ENCODE data around the gene EXOSC2.

Gene EXOSC2

DNA sequence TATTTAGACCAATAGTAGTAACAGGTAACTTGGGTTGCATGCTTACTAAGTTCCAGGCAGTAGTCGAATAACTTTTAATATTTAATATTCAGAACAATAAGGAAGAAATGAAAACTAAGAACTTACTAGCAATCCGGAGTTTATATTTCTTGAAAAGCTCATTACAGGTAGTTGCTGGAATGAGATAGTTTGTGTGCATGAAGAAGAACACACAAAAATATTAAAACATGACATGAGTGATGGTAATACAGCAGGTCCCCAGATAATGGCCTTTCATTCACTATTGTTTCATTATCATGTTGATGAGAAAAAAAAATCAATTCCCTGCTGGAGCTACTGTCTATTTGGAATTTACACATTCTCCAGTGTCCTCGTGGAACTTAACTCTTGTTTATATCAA is 44.7 kb downstream of the EXOSC2 start:
- H3K4me1 ChIP-seq (ENCODE audit: control insufficient read depth, insufficient read depth, low read depth, low read length): peaks cover 3% of the 10 kb centered on the region
- H3K23ac ChIP-seq (ENCODE audit: low read length in 2 of 2): no peak overlapping the region
- H2AFZ ChIP-seq (ENCODE audit: low read depth, low read length): no peak overlapping the region
- H3K36me3 ChIP-seq (ENCODE audit: control insufficient read depth in 1 of 2, insufficient read depth in 2 of 2, low read depth in 1 of 2, low read length in 2 of 2): peaks cover 0 to 5% of the 10 kb centered on the region in 2 experiments
- no peak for DNase-seq
- H2BK5ac ChIP-seq (ENCODE audit: low read depth, low read length, poor library complexity, severe bottlenecking): no peak overlapping the region
- H3K18ac ChIP-seq (ENCODE audit: low read depth in 1 of 2, low read length in 2 of 2): no peak overlapping the region
- H3K14ac ChIP-seq (ENCODE audit: low read length in 2 of 2): no peak overlapping the region
- H3K9ac ChIP-seq (ENCODE audit: low read length): no peak overlapping the region
- H3K9me3 ChIP-seq (ENCODE audit: control insufficient read depth, low read length): no peaks in the 10 kb centered on the region
- no peak overlapping the region for H4K91ac ChIP-seq (ENCODE audit: low read length)
- no peaks in the 10 kb centered on the region for H3K27me3 ChIP-seq (ENCODE audit: control insufficient read depth in 1 of 2, insufficient read depth in 1 of 2, low read length in 2 of 2)
- H2BK120ac ChIP-seq (ENCODE audit: low read depth, low read length): no peak overlapping the region
- H3K4me2 ChIP-seq (ENCODE audit: low read length, poor library complexity, severe bottlenecking): no peak overlapping the region
- H3K4ac ChIP-seq (ENCODE audit: low read depth in 1 of 2, low read length in 2 of 2): no peak overlapping the region
- H4K8ac ChIP-seq (ENCODE audit: low read length): no peak overlapping the region
- H2AK5ac ChIP-seq (ENCODE audit: low read length, severe bottlenecking): no peak overlapping the region
- no peak overlapping the region for H2BK15ac ChIP-seq (ENCODE audit: low read depth, poor library complexity, severe bottlenecking)
- WGBS: no CpG with 5 or more reads among the region's 3 CpGs
- H3K79me1 ChIP-seq (replicated peaks; ENCODE audit: low read length, poor library complexity, severe bottlenecking): peaks cover 25% of the 10 kb centered on the region
- no peak overlapping the region for H3K4me3 ChIP-seq (ENCODE audit: insufficient read depth in 1 of 2, low read depth in 1 of 2, low read length in 2 of 2)
- H3K27ac ChIP-seq (ENCODE audit: low read length, poor library complexity, severe bottlenecking): no peak overlapping the region
- H2BK12ac ChIP-seq (ENCODE audit: low read length in 2 of 2): no peak overlapping the region

DNA sequence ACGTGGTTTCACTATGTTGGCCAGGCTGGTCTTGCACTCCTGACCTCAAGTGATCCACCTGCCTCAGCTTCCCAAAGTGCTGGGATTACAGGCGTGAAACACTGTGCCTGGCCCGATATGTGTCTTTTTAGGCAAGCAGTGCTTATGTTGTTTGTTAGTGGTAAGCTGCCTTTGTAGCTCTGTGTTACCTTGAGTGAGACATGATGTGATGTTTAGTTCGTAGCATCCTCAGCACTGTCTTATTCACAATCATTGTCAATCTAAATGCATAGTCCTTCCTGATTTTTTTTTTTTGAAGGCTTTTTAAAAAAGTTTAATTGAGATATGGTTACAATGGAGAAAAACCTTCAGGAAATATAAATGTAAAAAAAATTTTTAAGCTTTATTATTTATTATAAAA is 45.5 kb downstream of the EXOSC2 start:
- H2BK15ac ChIP-seq (ENCODE audit: low read depth, poor library complexity, severe bottlenecking): no peak overlapping the region
- H3K4me3 ChIP-seq (ENCODE audit: insufficient read depth in 1 of 2, low read depth in 1 of 2, low read length in 2 of 2): no peak overlapping the region
- peaks cover 3% of the 10 kb centered on the region for H3K4me1 ChIP-seq (ENCODE audit: control insufficient read depth, insufficient read depth, low read depth, low read length)
- H3K14ac ChIP-seq (ENCODE audit: low read length in 2 of 2): no peak overlapping the region
- no peak overlapping the region for H3K23ac ChIP-seq (ENCODE audit: low read length in 2 of 2)
- H2BK12ac ChIP-seq (ENCODE audit: low read length in 2 of 2): no peak overlapping the region
- H4K8ac ChIP-seq (ENCODE audit: low read length): no peak overlapping the region
- H3K9me3 ChIP-seq (ENCODE audit: control insufficient read depth, low read length): no peaks in the 10 kb centered on the region
- H3K9ac ChIP-seq (ENCODE audit: low read length): no peak overlapping the region
- no peak overlapping the region for H2AFZ ChIP-seq (ENCODE audit: low read depth, low read length)
- H3K4me2 ChIP-seq (ENCODE audit: low read length, poor library complexity, severe bottlenecking): no peak overlapping the region
- H3K36me3 ChIP-seq (ENCODE audit: control insufficient read depth in 1 of 2, insufficient read depth in 2 of 2, low read depth in 1 of 2, low read length in 2 of 2): peaks cover 0 to 5% of the 10 kb centered on the region in 2 experiments
- no peak overlapping the region for H4K91ac ChIP-seq (ENCODE audit: low read length)
- no peak overlapping the region for H2AK5ac ChIP-seq (ENCODE audit: low read length, severe bottlenecking)
- H2BK5ac ChIP-seq (ENCODE audit: low read depth, low read length, poor library complexity, severe bottlenecking): no peak overlapping the region
- 89% methylated on average over 3 of the region's 4 CpGs for WGBS
- no peak overlapping the region for H3K4ac ChIP-seq (ENCODE audit: low read depth in 1 of 2, low read length in 2 of 2)
- H3K79me1 ChIP-seq (replicated peaks; ENCODE audit: low read length, poor library complexity, severe bottlenecking): peaks cover 29% of the 10 kb centered on the region
- no peak for DNase-seq
- H2BK120ac ChIP-seq (ENCODE audit: low read depth, low read length): no peak overlapping the region
- no peak overlapping the region for H3K27ac ChIP-seq (ENCODE audit: low read length, poor library complexity, severe bottlenecking)
- H3K18ac ChIP-seq (ENCODE audit: low read depth in 1 of 2, low read length in 2 of 2): no peak overlapping the region
- H3K27me3 ChIP-seq (ENCODE audit: control insufficient read depth in 1 of 2, insufficient read depth in 1 of 2, low read length in 2 of 2): no peaks in the 10 kb centered on the region

DNA sequence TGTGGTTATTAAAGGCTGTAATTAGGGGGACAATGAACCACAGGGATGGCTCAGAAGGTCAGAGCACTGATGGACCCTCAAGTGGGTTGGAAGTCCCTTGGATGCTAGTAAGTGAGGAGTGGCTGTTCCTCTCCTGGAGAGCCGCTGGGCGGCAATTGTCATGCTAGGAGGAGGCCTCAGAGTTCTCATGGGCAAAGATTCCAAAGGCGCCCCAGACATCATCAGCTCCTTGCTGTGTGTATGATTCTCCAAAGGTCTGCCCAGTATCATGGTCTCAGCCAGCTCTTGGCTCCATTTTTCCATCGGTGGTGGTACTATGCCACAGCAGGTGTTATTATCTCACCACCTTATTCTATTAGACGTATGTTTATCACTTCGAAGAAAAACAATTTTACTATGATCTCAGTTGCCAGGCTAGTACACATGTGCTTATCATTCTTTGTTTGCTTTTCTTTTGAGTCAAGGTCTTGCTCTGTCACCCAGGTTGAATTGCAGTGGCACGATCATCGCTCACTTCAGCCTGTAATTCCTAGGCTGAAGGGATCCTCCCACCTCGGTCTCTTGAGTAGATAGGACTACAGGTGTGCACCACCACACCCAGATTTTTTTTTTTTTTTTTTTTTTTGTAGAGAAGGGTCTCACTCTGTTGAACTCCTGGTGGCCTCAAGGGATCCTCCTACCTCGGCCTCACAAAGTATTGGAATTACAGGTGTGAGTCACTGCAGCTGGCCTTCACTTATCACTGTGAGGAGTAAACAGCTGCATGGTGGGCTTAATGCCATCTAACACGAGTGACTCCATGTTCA is 46.8 kb downstream of the EXOSC2 start:
- 95% methylated on average over 10 of the region's 11 CpGs for WGBS
- Histone ChIP-seq H3K9me3 (ENCODE audit: control insufficient read depth, low read length) (no peaks in the 10 kb centered on the region), H3K36me3 (ENCODE audit: control insufficient read depth in 1 of 2, insufficient read depth in 2 of 2, low read depth in 1 of 2, low read length in 2 of 2) (peaks cover 0 to 5% of the 10 kb centered on the region in 2 experiments), H3K79me1 (replicated peaks; ENCODE audit: low read length, poor library complexity, severe bottlenecking) (peaks cover 29% of the 10 kb centered on the region), H2BK5ac (ENCODE audit: low read depth, low read length, poor library complexity, severe bottlenecking) (no peak overlapping the region), H2BK15ac (ENCODE audit: low read depth, poor library complexity, severe bottlenecking) (no peak overlapping the region), H3K4me3 (ENCODE audit: insufficient read depth in 1 of 2, low read depth in 1 of 2, low read length in 2 of 2) (no peak overlapping the region), H4K91ac (ENCODE audit: low read length) (no peak overlapping the region), H3K9ac (ENCODE audit: low read length) (no peak overlapping the region), H3K27me3 (ENCODE audit: control insufficient read depth in 1 of 2, insufficient read depth in 1 of 2, low read length in 2 of 2) (no peaks in the 10 kb centered on the region), H3K14ac (ENCODE audit: low read length in 2 of 2) (no peak overlapping the region), H2AK5ac (ENCODE audit: low read length, severe bottlenecking) (no peak overlapping the region), H3K4me2 (ENCODE audit: low read length, poor library complexity, severe bottlenecking) (no peak overlapping the region), H3K27ac (ENCODE audit: low read length, poor library complexity, severe bottlenecking) (no peak overlapping the region), H3K18ac (ENCODE audit: low read depth in 1 of 2, low read length in 2 of 2) (no peak overlapping the region), H3K4me1 (ENCODE audit: control insufficient read depth, insufficient read depth, low read depth, low read length) (peaks cover 4% of the 10 kb centered on the region), H2BK12ac (ENCODE audit: low read length in 2 of 2) (no peak overlapping the region), H4K8ac (ENCODE audit: low read length) (peak overlapping the region; percentile 36), H3K23ac (ENCODE audit: low read length in 2 of 2) (no peak overlapping the region), H3K4ac (ENCODE audit: low read depth in 1 of 2, low read length in 2 of 2) (no peak overlapping the region), H2BK120ac (ENCODE audit: low read depth, low read length) (no peak overlapping the region), H2AFZ (ENCODE audit: low read depth, low read length) (no peak overlapping the region)
- no peak for DNase-seq

DNA sequence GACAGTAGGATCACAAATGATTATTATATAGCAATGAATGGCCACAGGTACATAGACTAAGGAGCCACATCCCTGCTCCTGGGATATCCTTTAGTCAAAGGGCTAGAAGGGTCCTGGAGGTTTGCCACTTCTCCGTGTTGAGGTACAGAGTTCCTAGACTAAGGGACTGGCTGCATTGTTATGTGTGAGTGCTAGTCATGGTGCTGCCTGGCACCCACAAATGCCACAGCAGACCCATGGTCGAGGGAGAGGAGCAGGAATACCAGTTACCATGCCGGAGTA is 47.4 kb downstream of the EXOSC2 start:
- H3K4me2 ChIP-seq (ENCODE audit: low read length, poor library complexity, severe bottlenecking): no peak overlapping the region
- no peak overlapping the region for H2BK15ac ChIP-seq (ENCODE audit: low read depth, poor library complexity, severe bottlenecking)
- no peak overlapping the region for H4K91ac ChIP-seq (ENCODE audit: low read length)
- H3K14ac ChIP-seq (ENCODE audit: low read length in 2 of 2): no peak overlapping the region
- no peak overlapping the region for H2AK5ac ChIP-seq (ENCODE audit: low read length, severe bottlenecking)
- no peaks in the 10 kb centered on the region for H3K27me3 ChIP-seq (ENCODE audit: control insufficient read depth in 1 of 2, insufficient read depth in 1 of 2, low read length in 2 of 2)
- peaks cover 0 to 5% of the 10 kb centered on the region in 2 experiments for H3K36me3 ChIP-seq (ENCODE audit: control insufficient read depth in 1 of 2, insufficient read depth in 2 of 2, low read depth in 1 of 2, low read length in 2 of 2)
- no peak overlapping the region for H2BK12ac ChIP-seq (ENCODE audit: low read length in 2 of 2)
- no peak overlapping the region for H3K18ac ChIP-seq (ENCODE audit: low read depth in 1 of 2, low read length in 2 of 2)
- H2BK120ac ChIP-seq (ENCODE audit: low read depth, low read length): no peak overlapping the region
- H2AFZ ChIP-seq (ENCODE audit: low read depth, low read length): no peak overlapping the region
- H4K8ac ChIP-seq (ENCODE audit: low read length): no peak overlapping the region
- peaks cover 31% of the 10 kb centered on the region for H3K79me1 ChIP-seq (replicated peaks; ENCODE audit: low read length, poor library complexity, severe bottlenecking)
- no peak overlapping the region for H3K4ac ChIP-seq (ENCODE audit: low read depth in 1 of 2, low read length in 2 of 2)
- no peak for DNase-seq
- H3K9ac ChIP-seq (ENCODE audit: low read length): no peak overlapping the region
- no peak overlapping the region for H3K23ac ChIP-seq (ENCODE audit: low read length in 2 of 2)
- peaks cover 4% of the 10 kb centered on the region for H3K4me1 ChIP-seq (ENCODE audit: control insufficient read depth, insufficient read depth, low read depth, low read length)
- WGBS: 97% methylated on average over 3 of the region's 3 CpGs
- H2BK5ac ChIP-seq (ENCODE audit: low read depth, low read length, poor library complexity, severe bottlenecking): no peak overlapping the region
- H3K27ac ChIP-seq (ENCODE audit: low read length, poor library complexity, severe bottlenecking): no peak overlapping the region
- no peak overlapping the region for H3K4me3 ChIP-seq (ENCODE audit: insufficient read depth in 1 of 2, low read depth in 1 of 2, low read length in 2 of 2)
- no peaks in the 10 kb centered on the region for H3K9me3 ChIP-seq (ENCODE audit: control insufficient read depth, low read length)

Measured in mesenchymal stem cell (in vitro differentiated cells and primary cell).